Activated CD4-positive, CD25-positive, alpha-beta regulatory T cell treated with anti-CD3 and anti-CD28 coated beads, Interleukin-2, amount 50 U/mL, for 16 hours (primary cell): ENCODE data around the gene MTF2.

Experiments
- DNase-seq: peaks from one replicate; pipeline ENCODE4 v3.0.0-alpha.2; 2020; ENCODE audit warnings: low read depth, low spot score

The MTF2 gene

DNA sequence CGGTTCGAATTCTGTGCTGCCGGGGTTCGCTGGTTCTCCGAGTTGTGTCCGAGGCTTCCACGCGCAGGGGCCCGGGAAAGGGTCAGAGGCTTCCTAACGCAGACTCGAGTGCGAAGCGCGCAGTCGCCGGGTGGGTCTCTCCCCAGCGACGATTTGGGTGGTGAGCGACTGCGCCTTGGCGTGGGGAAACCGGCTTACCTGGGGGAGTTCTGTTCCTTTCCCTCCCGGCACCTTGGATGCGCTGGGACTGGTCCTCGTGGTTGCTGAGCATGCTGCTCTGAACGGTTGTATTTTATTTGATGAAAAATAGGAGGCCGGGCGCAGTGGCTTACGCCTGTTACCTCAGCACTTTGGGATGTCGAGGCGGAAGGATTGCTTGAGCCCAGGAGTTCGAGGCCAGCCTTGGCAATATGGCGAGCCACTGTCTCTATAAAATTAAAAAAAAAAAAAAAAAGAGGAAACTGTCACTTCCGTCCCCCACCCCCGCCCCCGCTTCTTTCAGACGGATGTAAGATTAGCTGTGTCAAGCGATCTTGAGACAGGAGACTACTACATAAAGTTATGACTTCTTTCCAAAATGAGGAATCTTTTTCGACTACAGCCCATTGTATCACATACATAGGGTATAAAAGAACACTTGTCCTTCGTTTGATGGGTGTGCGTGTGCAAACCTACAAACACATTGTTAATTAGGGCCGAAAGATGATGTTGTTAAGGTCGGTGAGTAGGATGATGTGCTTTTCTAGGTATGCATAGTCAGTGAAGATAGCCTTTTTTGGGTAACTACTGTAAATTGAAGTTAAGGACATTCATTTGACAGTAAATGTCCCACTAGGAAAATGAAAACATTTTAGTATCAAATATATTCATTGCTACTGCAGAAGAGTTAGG, 101.9 kb downstream of the MTF2 start, which contains the start of gene CCDC18:
Gene CCDC18 (plus strand): TSS at position 2 of the 891 bp plus-strand sequence. CDS start 2,638 bp downstream, outside the sequence.
- peak; percentile 33 for DNase-seq

DNA sequence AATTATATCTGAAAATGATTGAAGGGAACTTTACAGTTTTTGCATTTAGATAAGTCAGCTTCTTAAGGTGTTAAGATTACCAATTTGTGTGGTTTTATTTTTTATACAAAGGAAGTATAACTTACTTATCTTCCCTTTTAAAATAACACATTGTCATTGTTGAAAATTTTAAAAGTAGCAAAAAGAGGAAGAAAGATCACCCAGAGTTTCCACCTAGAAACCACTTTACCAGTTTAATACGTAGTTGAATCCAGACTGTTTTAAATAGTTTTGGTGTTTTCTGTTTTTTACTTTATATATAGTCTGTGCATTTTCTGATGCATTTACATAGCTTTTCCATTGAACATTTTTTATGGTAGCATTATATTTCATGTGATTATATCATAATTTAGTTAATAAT, 107.6 kb downstream of the MTF2 start:
- DNase-seq = no peak
